NB4 (cell line): ENCODE data around the gene SYCP2L.

Experiments used
- CTCF ChIP-seq: IDR thresholded peaks from one replicate; pipeline ENCODE4 v1.5.1; 2012; ENCODE audit warnings: low read depth, low read length
- POLR2A ChIP-seq: IDR thresholded peaks from 2 replicates; pipeline ENCODE4 v1.6.1; 2011; ENCODE audit warnings: mild to moderate bottlenecking; ENCODE audit not compliant: insufficient read length; ENCODE audit errors: extremely low read depth

GRCh38 chr6:10993896-10994295 lies 107.0 kb downstream of the SYCP2L start:
- no peak for TF ChIP-seq POLR2A
- no peak for TF ChIP-seq CTCF
